Esophagus squamous epithelium (tissue), 5 donors: ENCODE results near the gene CPSF4L. TPM values are rescaled to one million over a fixed set of nuclear protein-coding genes. Genes with fewer than 3 reads are reported as not detected.
A peak's percentile ranks its signal among the peaks of the same experiment; 100 is the strongest.

Experiments
- DNase-seq: peaks from one replicate; lab custom pipeline; 2025; lab: John Stamatoyannopoulos, UW
- H3K27ac ChIP-seq, 4 donors: fragments of 200-600 bp; sonication (generic); one replicate each; pipeline ENCODE4 v1.5.1; 2016 to 2019; ENCODE audit warnings: mild to moderate bottlenecking in 1 of 4
- H3K27me3 ChIP-seq, 4 donors: fragments of 200-600 bp; sonication (generic); 1 replicate in 3 of 4; 2 replicates in 1 of 4; pipeline versions ENCODE4 v1.5.1 to v1.6.0; 2017 to 2021; ENCODE audit warnings: antibody characterized with exemption in 1 of 4
- H3K36me3 ChIP-seq, 3 donors: fragments of 200-600 bp; sonication (generic); one replicate each; pipeline ENCODE4 v1.5.1; 2016 to 2019
- H3K4me1 ChIP-seq, 3 donors: fragments of 200-600 bp; sonication (generic); one replicate each; pipeline ENCODE4 v1.5.1; 2017 to 2019
- H3K4me3 ChIP-seq, 4 donors: fragments of 200-600 bp; sonication (generic); 1 replicate in 3 of 4; 2 replicates in 1 of 4; pipeline ENCODE4 v1.5.1; 2016 to 2019; ENCODE audit warnings: mild to moderate bottlenecking in 2 of 4, moderate library complexity in 1 of 4
- H3K9me3 ChIP-seq, 3 donors: fragments of 200-600 bp; sonication (generic); one replicate each; pipeline ENCODE4 v1.5.1; 2016 to 2019
- CTCF ChIP-seq, 6 experiments: fragments of 450-650 bp in 4 of 6; fragments of 200-600 bp in 2 of 6; sonication (generic) in 2 of 6; IDR thresholded peaks; one replicate each; pipeline ENCODE4 v1.5.1; 2016 to 2019; ENCODE audit warnings: antibody characterized with exemption in 6 of 6, mild to moderate bottlenecking in 4 of 6, moderate library complexity in 4 of 6
- POLR2A ChIP-seq, 4 donors: fragments of 450-650 bp; IDR thresholded peaks; one replicate each; pipeline ENCODE4 v1.6.1; 2017; ENCODE audit warnings: antibody characterized with exemption in 4 of 4, mild to moderate bottlenecking in 4 of 4, moderate library complexity in 3 of 4
- WGBS, 2 donors: methylation state at CpG; one replicate each; pipeline ENCODE4 v1.1.5; 2018; 5-methylcytosine and 5-hydroxymethylcytosine counted together
- intact Hi-C: fragments of 100-400 bp; cut with DNase I; formaldehyde crosslinking; loops from one replicate; pipeline ENCODE4 v1.15.0; 2022
- total RNA-seq, 4 donors: library from RNA; depleted of rRNA; stranded (reverse); fragments of >200 nt; gene quantifications; one replicate each; pipeline ENCODE4 v1.1.0, GENCODE V29; 2016
- donor health status: DM: yes; HTN: yes; CAD: no.

Gene CPSF4L
- total RNA-seq, 4 donors from 2014 or later, result not detected

DNA sequence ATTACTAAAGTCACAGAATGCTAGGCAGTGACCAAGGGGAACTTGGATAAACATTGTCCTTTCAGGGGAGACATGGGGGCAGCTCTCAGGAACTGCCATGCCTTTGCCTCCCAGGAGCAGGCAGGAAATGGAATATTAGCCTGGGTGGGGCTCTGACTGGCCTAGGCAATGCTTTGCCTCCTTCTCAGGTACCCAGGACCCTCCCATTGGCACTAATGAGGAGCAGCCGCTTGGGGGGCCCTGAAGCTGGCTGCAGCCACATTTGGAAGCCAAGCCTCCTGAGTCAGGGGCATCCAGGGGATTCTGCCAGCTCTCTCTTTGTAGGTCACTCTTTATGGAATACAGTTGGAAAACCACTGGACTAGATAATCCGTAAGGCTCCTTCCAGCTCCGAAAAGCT lies 5.5 kb downstream of the CPSF4L start:
- no peak for DNase-seq
- TF ChIP-seq POLR2A (IDR thresholded peaks at IDR 0.05) (no peak), CTCF (IDR thresholded peaks at IDR 0.05) (no peak)
- 82 to 87% methylated on average over 2 to 3 of the region's 3 CpGs for WGBS, 2 donors
- H3K4me3 ChIP-seq, result no peak overlapping the region
- peaks cover 0 to 12% (median 0%) of the 10 kb centered on the region in 3 donors for H3K4me1 ChIP-seq
- intact Hi-C loops, result loop anchor here (10.0 kb wide), 1 partner anchor 61 kb away; the partner anchor contains the start of gene COG1
- no peaks in the 10 kb centered on the region for H3K9me3 ChIP-seq
- no peaks in the 10 kb centered on the region for H3K36me3 ChIP-seq
- H3K27me3 ChIP-seq, result no peaks in the 10 kb centered on the region
- no peak overlapping the region for H3K27ac ChIP-seq

GRCh38 chr17:73255671-73256181 lies 6.0 kb downstream of the CPSF4L start:
- Histone ChIP-seq H3K9me3 (no peaks in the 10 kb centered on the region), H3K4me1 (peaks cover 0 to 12% (median 0%) of the 10 kb centered on the region in 3 donors), H3K36me3 (no peaks in the 10 kb centered on the region), H3K27me3 (no peaks in the 10 kb centered on the region), H3K4me3 (no peak overlapping the region), H3K27ac (no peak overlapping the region)
- DNase-seq, result no peak
- intact Hi-C loops, result loop anchor here (2.0 to 10.0 kb wide), 2 partner anchors 61 to 113 kb away; partner anchors contain the start of gene COG1
- TF ChIP-seq POLR2A (IDR thresholded peaks at IDR 0.05), result no peak
- peak; percentile 94 to 98 (median 96) for TF ChIP-seq CTCF (IDR thresholded peaks at IDR 0.05)
- WGBS, 2 donors, result 0 to 2% methylated on average over 7 to 8 of the region's 8 CpGs

- H3K4me1 ChIP-seq, result peaks cover 0 to 12% (median 0%) of the 10 kb centered on the region in 3 donors
- no peak overlapping the region for H3K4me3 ChIP-seq
- H3K27ac ChIP-seq, result no peak overlapping the region
- H3K9me3 ChIP-seq, result no peaks in the 10 kb centered on the region
- intact Hi-C loops, result loop anchor here (10.0 kb wide), 1 partner anchor 57 kb away; the partner anchor contains the start of gene COG1
- WGBS, 2 donors, result 83 to 88% methylated on average over 7 to 8 of the region's 8 CpGs
- peaks cover 0 to 19% (median 0%) of the 10 kb centered on the region in 3 donors for H3K36me3 ChIP-seq
- no peak for DNase-seq
- no peak for TF ChIP-seq CTCF (IDR thresholded peaks at IDR 0.05)
- no peak for TF ChIP-seq POLR2A (IDR thresholded peaks at IDR 0.05)
- no peaks in the 10 kb centered on the region for H3K27me3 ChIP-seq
Observed at GRCh38 chr17:73251871-73252270, 9.8 kb downstream of the CPSF4L start.

DNA sequence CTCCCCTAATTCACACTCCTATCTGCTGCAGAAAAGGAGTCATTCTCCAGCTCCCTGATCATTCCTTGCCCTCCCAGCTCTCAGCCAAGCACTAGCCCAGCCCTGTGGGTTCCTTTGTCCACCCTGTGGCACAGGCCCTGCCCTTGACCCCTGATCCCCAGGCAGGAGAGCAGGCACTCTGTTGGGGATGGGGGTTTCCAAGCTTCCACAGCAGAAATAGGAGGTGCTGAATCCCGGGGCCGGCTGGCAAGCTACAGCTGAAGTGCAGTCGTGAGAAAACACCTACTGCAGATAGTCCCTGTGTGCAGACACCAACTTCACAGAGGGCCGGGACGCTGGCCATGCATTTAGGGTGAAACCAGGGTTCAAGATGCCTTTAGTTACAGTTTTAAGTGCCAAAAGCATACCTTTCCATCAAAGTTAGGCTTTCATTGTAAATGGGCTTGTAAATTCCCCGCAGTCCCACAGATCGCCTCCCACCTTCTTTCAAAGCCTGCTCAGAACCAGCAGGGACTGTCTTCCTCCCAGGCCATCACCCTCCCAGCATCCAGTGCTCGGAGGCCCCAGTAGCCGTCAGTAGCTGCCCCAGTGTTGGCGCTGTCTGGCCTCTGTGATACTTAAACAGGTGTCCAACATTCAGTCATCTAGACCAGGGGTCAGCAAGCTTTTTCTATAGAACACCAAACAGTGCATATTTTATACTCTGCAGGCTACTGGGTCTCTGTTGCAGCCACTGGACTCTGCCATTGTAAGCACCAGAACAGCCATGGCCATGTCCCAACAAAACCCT lies 10.6 kb downstream of the CPSF4L start:
- TF ChIP-seq CTCF (IDR thresholded peaks at IDR 0.05) (no peak), POLR2A (IDR thresholded peaks at IDR 0.05) (no peak)
- Histone ChIP-seq H3K4me1 (peaks cover 0 to 6% (median 0%) of the 10 kb centered on the region in 3 donors), H3K4me3 (no peak overlapping the region), H3K36me3 (peaks cover 0 to 27% (median 0%) of the 10 kb centered on the region in 3 donors), H3K27ac (no peak overlapping the region), H3K9me3 (no peaks in the 10 kb centered on the region), H3K27me3 (no peaks in the 10 kb centered on the region)
- intact Hi-C loops, result loop anchor here (10.0 kb wide), 1 partner anchor 56 kb away; the partner anchor contains the start of gene COG1
- WGBS, 2 donors, result 75 to 88% methylated on average over 5 to 10 of the region's 10 CpGs
- no peak for DNase-seq

DNA sequence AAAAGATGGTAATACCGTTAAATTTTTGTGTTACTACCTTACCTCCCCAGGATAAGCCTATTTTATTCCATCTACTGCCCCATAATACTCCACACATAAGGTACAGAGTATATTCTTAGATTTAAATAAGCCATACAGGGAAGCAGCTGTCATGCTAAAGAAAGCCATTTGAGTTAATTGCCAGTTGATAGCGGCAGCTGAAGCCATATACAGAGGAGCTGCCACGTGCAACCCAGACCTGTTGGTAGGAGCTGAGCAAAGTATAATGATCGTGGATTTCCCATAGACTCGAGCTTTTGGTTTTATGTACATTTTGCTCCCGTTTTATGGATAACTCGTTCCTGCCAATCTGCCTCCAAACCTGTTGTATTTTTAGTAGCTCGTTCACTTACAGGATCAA lies 12.0 kb downstream of the CPSF4L start:
- intact Hi-C loops, result loop anchor here (10.0 kb wide), 1 partner anchor 55 kb away; the partner anchor contains the start of gene COG1
- no peak overlapping the region for H3K27ac ChIP-seq
- no peaks in the 10 kb centered on the region for H3K9me3 ChIP-seq
- DNase-seq, result no peak
- H3K27me3 ChIP-seq, result no peaks in the 10 kb centered on the region
- TF ChIP-seq CTCF (IDR thresholded peaks at IDR 0.05) (no peak), POLR2A (IDR thresholded peaks at IDR 0.05) (no peak)
- peaks cover 0 to 40% (median 0%) of the 10 kb centered on the region in 3 donors for H3K36me3 ChIP-seq
- H3K4me1 ChIP-seq, result no peaks in the 10 kb centered on the region
- no peak overlapping the region for H3K4me3 ChIP-seq
- 76 to 86% methylated on average over 8 of the region's 8 CpGs for WGBS, 2 donors
